OCI-LY3 (cell line): ENCODE data around the gene RNASEH2B.

ENCODE experiments used
- H2AFZ ChIP-seq: fragments of 200-600, 300-600 bp; shearing (Covaris generic); 2 replicates; pipeline ENCODE4 v1.6.0; 2014; ENCODE audit warnings: antibody characterized with exemption, low read depth, low read length
- H3K27ac ChIP-seq: fragments of 200-600, 300-600 bp; sonication (generic); 2 replicates; pipeline ENCODE4 v1.5.1; 2014; ENCODE audit warnings: mild to moderate bottlenecking, low read length, moderate library complexity, mixed read lengths
- H3K27me3 ChIP-seq: fragments of 200-600, 300-600 bp; sonication (generic); 2 replicates; pipeline ENCODE4 v1.6.1; 2014; ENCODE audit warnings: low read depth, low read length, mixed read lengths
- H3K36me3 ChIP-seq: fragments of 200-600, 300-600 bp; sonication (generic); replicated peaks from 2 replicates; pipeline ENCODE3; 2014; ENCODE audit warnings: low read depth, low read length, mixed read lengths
- H3K4me1 ChIP-seq: fragments of 300-600, 200-600 bp; sonication (generic); 2 replicates; pipeline ENCODE4 v1.6.1; 2014; ENCODE audit warnings: low read length, mixed read lengths
- H3K4me2 ChIP-seq: fragments of 200-600, 300-600 bp; sonication (generic); 2 replicates; pipeline ENCODE4 v1.6.1; 2014; ENCODE audit warnings: low read length, mixed read lengths
- H3K4me3 ChIP-seq: fragments of 300-600, 200-600 bp; sonication (generic); 2 replicates; pipeline ENCODE4 v1.5.1; 2014; ENCODE audit warnings: antibody characterized with exemption, mild to moderate bottlenecking, low read length, moderate library complexity
- H3K79me2 ChIP-seq: fragments of 300-600, 200-600 bp; shearing (Covaris generic); 2 replicates; pipeline ENCODE4 v1.6.1; 2014; ENCODE audit warnings: mild to moderate bottlenecking, low read length, mixed read lengths
- H3K9ac ChIP-seq: fragments of 300-600, 200-600 bp; shearing (Covaris generic); 2 replicates; pipeline ENCODE4 v1.6.0; 2014; ENCODE audit warnings: mild to moderate bottlenecking, low read length, moderate library complexity
- H3K9me3 ChIP-seq: fragments of 200-600, 300-600 bp; shearing (Covaris generic); 2 replicates; pipeline ENCODE4 v1.6.1; 2014; ENCODE audit warnings: low read length, mixed read lengths; ENCODE audit not compliant: insufficient read depth
- H4K20me1 ChIP-seq: fragments of 200-600, 300-600 bp; sonication (generic); 2 replicates; pipeline ENCODE4 v1.6.1; 2016; ENCODE audit warnings: low read length, mixed read lengths; ENCODE audit not compliant: insufficient read depth
- EZH2phosphoT487 ChIP-seq: fragments of 200-600 bp; shearing (Covaris generic); IDR thresholded peaks from 2 replicates; pipeline ENCODE4 v1.6.1; 2018; ENCODE audit warnings: antibody characterized with exemption, mixed run types, low read depth
- TF ChIP-seq, protein P1 (sequence below): fragments of 200-600, 300-600 bp; sonication (generic); IDR thresholded peaks from 2 replicates; pipeline ENCODE4 v1.5.1; 2014; ENCODE audit warnings: antibody characterized with exemption, low read length, low read depth

Gene RNASEH2B

DNA sequence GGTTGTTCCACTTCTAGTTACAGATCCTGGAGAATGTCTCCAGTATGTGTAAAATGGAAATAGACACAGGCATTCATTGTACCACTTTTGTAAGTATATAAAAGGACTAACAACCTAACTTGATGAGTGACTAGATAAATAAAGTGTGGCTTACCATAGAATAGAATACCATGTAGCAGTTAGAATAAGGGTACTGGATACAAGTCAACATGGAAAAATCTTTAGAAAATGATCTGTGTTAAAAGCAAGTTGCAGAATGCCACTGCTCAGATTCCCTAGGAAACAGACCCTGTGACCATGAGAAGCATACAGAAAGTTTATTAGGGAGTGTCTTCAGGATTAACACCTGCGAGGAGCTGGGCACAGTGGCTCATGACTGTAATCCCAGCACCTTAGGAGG lies 25.9 kb upstream of the RNASEH2B start:
- no peaks in the 10 kb centered on the region for H3K9me3 ChIP-seq
- no peak overlapping the region for H3K4me3 ChIP-seq
- no peaks in the 10 kb centered on the region for H4K20me1 ChIP-seq
- TF ChIP-seq, protein P1, sequence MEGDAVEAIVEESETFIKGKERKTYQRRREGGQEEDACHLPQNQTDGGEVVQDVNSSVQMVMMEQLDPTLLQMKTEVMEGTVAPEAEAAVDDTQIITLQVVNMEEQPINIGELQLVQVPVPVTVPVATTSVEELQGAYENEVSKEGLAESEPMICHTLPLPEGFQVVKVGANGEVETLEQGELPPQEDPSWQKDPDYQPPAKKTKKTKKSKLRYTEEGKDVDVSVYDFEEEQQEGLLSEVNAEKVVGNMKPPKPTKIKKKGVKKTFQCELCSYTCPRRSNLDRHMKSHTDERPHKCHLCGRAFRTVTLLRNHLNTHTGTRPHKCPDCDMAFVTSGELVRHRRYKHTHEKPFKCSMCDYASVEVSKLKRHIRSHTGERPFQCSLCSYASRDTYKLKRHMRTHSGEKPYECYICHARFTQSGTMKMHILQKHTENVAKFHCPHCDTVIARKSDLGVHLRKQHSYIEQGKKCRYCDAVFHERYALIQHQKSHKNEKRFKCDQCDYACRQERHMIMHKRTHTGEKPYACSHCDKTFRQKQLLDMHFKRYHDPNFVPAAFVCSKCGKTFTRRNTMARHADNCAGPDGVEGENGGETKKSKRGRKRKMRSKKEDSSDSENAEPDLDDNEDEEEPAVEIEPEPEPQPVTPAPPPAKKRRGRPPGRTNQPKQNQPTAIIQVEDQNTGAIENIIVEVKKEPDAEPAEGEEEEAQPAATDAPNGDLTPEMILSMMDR: no peak
- no peak for TF ChIP-seq EZH2phosphoT487
- no peaks in the 10 kb centered on the region for H3K27me3 ChIP-seq
- no peak overlapping the region for H3K4me2 ChIP-seq
- H3K4me1 ChIP-seq: peaks cover 10% of the 10 kb centered on the region; the same call in 1 of the 2 replicates
- no peak overlapping the region for H3K27ac ChIP-seq
- H3K36me3 ChIP-seq: no peaks in the 10 kb centered on the region
- H2AFZ ChIP-seq: no peak overlapping the region
- no peak overlapping the region for H3K9ac ChIP-seq
- no peaks in the 10 kb centered on the region for H3K79me2 ChIP-seq

DNA sequence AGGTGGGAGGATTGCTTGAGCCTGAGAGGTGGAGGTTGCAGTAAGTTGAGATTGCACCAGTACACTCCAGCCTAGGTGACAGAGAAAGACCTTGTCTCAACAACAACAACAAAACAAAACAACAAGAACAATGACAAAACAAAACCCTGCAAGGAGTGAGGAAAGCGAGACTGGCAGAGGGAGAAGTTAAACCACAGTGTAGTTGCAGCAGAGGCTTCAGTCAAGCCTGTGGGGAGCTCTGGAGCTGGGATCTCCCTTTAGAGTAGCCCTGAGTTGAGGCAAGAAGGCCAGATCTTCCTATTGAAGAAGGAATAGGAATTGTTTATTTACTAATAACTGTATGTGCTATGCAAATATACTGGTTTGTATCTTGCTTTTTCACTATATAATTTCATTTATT lies 25.3 kb upstream of the RNASEH2B start:
- no peaks in the 10 kb centered on the region for H3K36me3 ChIP-seq
- H3K9ac ChIP-seq: no peak overlapping the region
- TF ChIP-seq, protein P1: no peak
- no peak for TF ChIP-seq EZH2phosphoT487
- H3K79me2 ChIP-seq: no peaks in the 10 kb centered on the region
- no peaks in the 10 kb centered on the region for H4K20me1 ChIP-seq
- no peaks in the 10 kb centered on the region for H3K9me3 ChIP-seq
- H3K27ac ChIP-seq: no peak overlapping the region
- H3K4me3 ChIP-seq: no peak overlapping the region
- H2AFZ ChIP-seq: no peak overlapping the region
- no peak overlapping the region for H3K4me2 ChIP-seq
- peaks cover 10% of the 10 kb centered on the region; the same call in 1 of the 2 replicates for H3K4me1 ChIP-seq
- H3K27me3 ChIP-seq: no peaks in the 10 kb centered on the region

DNA sequence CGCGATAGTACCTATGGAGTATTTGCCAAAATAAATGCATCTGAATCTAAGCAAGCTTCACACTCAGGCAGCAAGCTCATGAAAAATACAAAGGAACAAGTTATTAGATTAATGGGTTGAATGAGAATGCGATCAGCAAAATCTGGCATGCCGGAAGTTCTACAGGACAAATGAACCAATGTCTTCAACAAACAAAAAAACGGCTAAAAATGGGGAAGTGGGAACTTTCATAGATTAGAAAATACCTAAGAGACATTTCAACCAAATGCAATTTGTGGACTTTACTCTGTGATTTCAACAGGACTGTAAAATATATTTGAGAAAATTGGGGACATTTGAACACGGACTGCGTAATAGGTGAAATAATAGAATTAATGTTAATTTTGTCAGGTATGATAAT lies 22.4 kb upstream of the RNASEH2B start:
- H3K9me3 ChIP-seq: no peaks in the 10 kb centered on the region
- H3K4me3 ChIP-seq: no peak overlapping the region
- H3K9ac ChIP-seq: no peak overlapping the region
- H3K4me1 ChIP-seq: peaks cover 24% of the 10 kb centered on the region
- H3K79me2 ChIP-seq: no peaks in the 10 kb centered on the region
- no peaks in the 10 kb centered on the region for H4K20me1 ChIP-seq
- no peak overlapping the region for H3K4me2 ChIP-seq
- no peak overlapping the region for H2AFZ ChIP-seq
- H3K36me3 ChIP-seq: no peaks in the 10 kb centered on the region
- H3K27ac ChIP-seq: no peak overlapping the region
- TF ChIP-seq, protein P1: no peak
- TF ChIP-seq EZH2phosphoT487: no peak
- H3K27me3 ChIP-seq: no peaks in the 10 kb centered on the region

DNA sequence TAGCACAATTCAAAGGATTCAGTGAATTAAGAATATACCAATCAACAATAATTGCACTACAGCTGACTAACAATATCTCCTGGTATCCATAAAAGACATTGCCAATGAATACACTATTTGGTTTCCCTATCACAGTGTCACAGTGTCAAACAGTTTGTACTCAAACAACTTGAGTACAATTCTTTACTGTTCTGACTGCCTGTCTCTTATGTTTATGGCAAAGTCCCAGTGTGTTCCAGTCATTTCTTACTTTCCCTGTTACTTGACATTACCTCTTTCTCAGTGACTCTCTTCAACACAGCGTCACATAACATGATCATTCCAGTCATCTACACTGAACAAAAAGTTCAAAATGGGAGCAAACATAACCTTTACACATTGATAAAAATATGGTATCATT lies 21.2 kb upstream of the RNASEH2B start:
- H3K27ac ChIP-seq: no peak overlapping the region
- H2AFZ ChIP-seq: no peak overlapping the region
- no peak overlapping the region for H3K4me3 ChIP-seq
- no peaks in the 10 kb centered on the region for H3K36me3 ChIP-seq
- H3K4me1 ChIP-seq: peaks cover 35% of the 10 kb centered on the region
- H3K9ac ChIP-seq: no peak overlapping the region
- no peaks in the 10 kb centered on the region for H4K20me1 ChIP-seq
- no peaks in the 10 kb centered on the region for H3K79me2 ChIP-seq
- no peak for TF ChIP-seq EZH2phosphoT487
- TF ChIP-seq, protein P1: no peak
- no peak overlapping the region for H3K4me2 ChIP-seq
- no peaks in the 10 kb centered on the region for H3K9me3 ChIP-seq
- no peaks in the 10 kb centered on the region for H3K27me3 ChIP-seq
